Iris pigment epithelial cell (primary cell): ENCODE data around the gene CPVL.

Experiments
- DNase-seq: peaks from one replicate; pipeline ENCODE4 v3.0.0-alpha.2; 2011; ENCODE audit warnings: low read depth

Gene CPVL

GRCh38 chr7:29154076-29154475 lies 7.7 kb upstream of the CPVL start:
- no peak for DNase-seq

- no peak for DNase-seq
These were observed 4.5 kb upstream of the CPVL start for GRCh38 chr7:29150856-29151255.

GRCh38 chr7:29149036-29149435 lies 2.7 kb upstream of the CPVL start:
- no peak for DNase-seq

GRCh38 chr7:29147821-29148220 lies 1.5 kb upstream of the CPVL start:
- no peak for DNase-seq

- no peak for DNase-seq
These were observed 712 bp upstream of the CPVL start for GRCh38 chr7:29146888-29147609.

GRCh38 chr7:29145553-29146056 lies 732 bp downstream of the CPVL start:
- no peak for DNase-seq

- DNase-seq: no peak
These were observed 2.6 kb downstream of the CPVL start for GRCh38 chr7:29143751-29144150.

GRCh38 chr7:29142021-29142727 lies 4.2 kb downstream of the CPVL start:
- no peak for DNase-seq

- DNase-seq: no peak
These were observed 5.4 kb downstream of the CPVL start for GRCh38 chr7:29140873-29141468.

GRCh38 chr7:29139796-29140195 lies 6.5 kb downstream of the CPVL start:
- no peak for DNase-seq

GRCh38 chr7:29139191-29139590 lies 7.1 kb downstream of the CPVL start:
- DNase-seq: peak; percentile 8

- DNase-seq: no peak
These were observed 7.7 kb downstream of the CPVL start for GRCh38 chr7:29138588-29138987.

- DNase-seq: no peak
These were observed 10.5 kb downstream of the CPVL start for GRCh38 chr7:29135846-29136245.

GRCh38 chr7:29132980-29133379 lies 13.4 kb downstream of the CPVL start:
- no peak for DNase-seq

GRCh38 chr7:29131678-29132077 lies 14.7 kb downstream of the CPVL start:
- no peak for DNase-seq

- no peak for DNase-seq
These were observed 16.2 kb downstream of the CPVL start for GRCh38 chr7:29130096-29130495.

- DNase-seq: no peak
These were observed 18.8 kb downstream of the CPVL start for GRCh38 chr7:29127527-29127926.

GRCh38 chr7:29126804-29127203 lies 19.5 kb downstream of the CPVL start:
- no peak for DNase-seq

- no peak for DNase-seq
These were observed 22.6 kb downstream of the CPVL start for GRCh38 chr7:29123626-29124190.

GRCh38 chr7:29122759-29123158 lies 23.6 kb downstream of the CPVL start:
- no peak for DNase-seq

GRCh38 chr7:29122081-29122480 lies 24.3 kb downstream of the CPVL start:
- no peak for DNase-seq

- no peak for DNase-seq
These were observed 25.4 kb downstream of the CPVL start for GRCh38 chr7:29120955-29121354.

GRCh38 chr7:29119538-29119937 lies 26.8 kb downstream of the CPVL start:
- no peak for DNase-seq
